Upper lobe of left lung (tissue), 6 donors: Measurements from ENCODE around the gene NELFB. TPM values are rescaled to one million over a fixed set of nuclear protein-coding genes. Genes with fewer than 3 reads are reported as not detected.

ENCODE experiments used
- ATAC-seq, 2 donors: fragments of 200-7000 bp; cut with Tn5 transposase; one replicate each; pipeline ENCODE4 v1.9.1; 2022; ENCODE audit warnings: mild to moderate bottlenecking in 2 of 2, moderate library complexity in 2 of 2; ENCODE audit not compliant: low FRiP score in 2 of 2
- DNase-seq, 2 donors: peaks; one replicate each; pipeline ENCODE4 v3.0.0-alpha.2; 2019 to 2020
- H3K27ac ChIP-seq, 4 donors: fragments of 200-600 bp; sonication (generic); one replicate each; pipeline ENCODE4 v1.5.1; 2016 to 2019
- H3K27me3 ChIP-seq, 4 donors: fragments of 200-600 bp; sonication (generic); one replicate each; pipeline ENCODE4 v1.5.1; 2017 to 2019
- H3K36me3 ChIP-seq, 4 donors: fragments of 200-600 bp; sonication (generic); one replicate each; pipeline ENCODE4 v1.5.1; 2016 to 2019
- H3K4me1 ChIP-seq, 4 donors: fragments of 200-600 bp; sonication (generic); one replicate each; pipeline ENCODE4 v1.5.1; 2018 to 2019
- H3K4me3 ChIP-seq, 4 donors: fragments of 200-600 bp; sonication (generic); one replicate each; pipeline ENCODE4 v1.5.1; 2017 to 2019; ENCODE audit warnings: mild to moderate bottlenecking in 2 of 4, moderate library complexity in 1 of 4
- H3K9me3 ChIP-seq, 4 donors: fragments of 200-600 bp; sonication (generic); one replicate each; pipeline ENCODE4 v1.5.1; 2018 to 2019
- EP300 ChIP-seq, 4 donors: sonication (generic); formaldehyde crosslinking; IDR thresholded peaks; one replicate each; pipeline ENCODE4 v1.5.1; 2017; ENCODE audit warnings: antibody characterized with exemption in 4 of 4, control low read depth in 2 of 4
- POLR2A ChIP-seq, 4 donors: fragments of 450-650 bp; IDR thresholded peaks; one replicate each; pipeline ENCODE4 v1.5.1; 2016 to 2017; ENCODE audit warnings: antibody characterized with exemption in 4 of 4, mild to moderate bottlenecking in 2 of 4
- POLR2AphosphoS5 ChIP-seq, 2 donors: sonication (generic); formaldehyde crosslinking; IDR thresholded peaks; one replicate each; pipeline ENCODE4 v1.5.1; 2017; ENCODE audit warnings: antibody characterized with exemption in 2 of 2
- WGBS, 2 donors: methylation state at CpG; one replicate each; pipeline ENCODE4 v1.1.5; 2017 to 2018; 5-methylcytosine and 5-hydroxymethylcytosine counted together
- total RNA-seq, 6 donors: library from RNA; depleted of rRNA in 4 of 6; stranded (reverse); fragments of >200 nt in 4 of 6; gene quantifications; one replicate each; pipeline versions ENCODE4 v1.1.0 to v1.2.1, GENCODE V29; 2016 to 2021
- TF ChIP-seq, protein P1 (sequence below), 6 experiments: fragments of 450-650 bp in 4 of 6; fragments of 200-600 bp in 2 of 6; sonication (generic) in 2 of 6; IDR thresholded peaks; one replicate each; pipeline ENCODE4 v1.5.1; 2016 to 2019; ENCODE audit warnings: antibody characterized with exemption in 6 of 6
- donor health status: DM: no; HTN: no; CAD: no; lungs with moderate emphysema.
- donor health status: DM: no; HTN: yes; CAD: no; lungs with severe emphysema.

NELFB gene
- total RNA-seq, 6 donors from 2014 or later = 31.8 to 55.6 (median 49.8) TPM

DNA sequence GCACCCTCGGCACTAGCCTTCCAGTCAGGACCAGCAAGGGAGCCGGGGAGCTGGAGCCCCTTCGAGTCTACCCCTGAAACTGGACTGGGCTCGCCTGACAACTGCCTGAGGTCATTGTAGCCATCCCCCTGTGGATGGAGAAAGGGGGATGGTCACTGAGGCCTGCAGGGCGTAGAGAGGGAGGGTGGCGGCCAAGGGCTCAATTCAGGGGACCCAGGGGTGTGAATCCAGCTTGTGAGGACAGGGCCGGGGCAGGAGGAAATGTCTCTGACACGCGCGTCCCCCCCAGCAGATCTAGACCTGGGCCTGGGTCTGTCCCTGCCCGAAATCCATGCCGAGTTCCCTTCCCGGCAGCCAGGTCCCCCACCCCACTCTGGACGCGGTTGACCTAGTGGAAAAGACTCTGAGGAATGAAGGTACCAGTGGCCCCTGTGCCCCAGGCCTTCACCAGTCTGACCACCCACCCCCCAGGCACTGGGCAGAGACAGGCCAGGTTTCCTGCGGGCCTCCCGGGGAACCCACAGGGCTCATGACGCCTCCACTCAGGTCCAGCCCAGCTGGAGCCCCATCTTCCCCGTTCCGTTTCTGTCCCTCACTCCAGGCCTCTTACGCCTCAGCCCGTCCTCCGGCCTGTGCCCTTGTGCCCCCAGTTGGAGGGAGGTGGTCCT is 23.6 kb upstream of the NELFB start:
- WGBS, 2 donors = 87 to 89% methylated on average over 15 to 19 of the region's 23 CpGs
- H3K36me3 ChIP-seq = no peaks in the 10 kb centered on the region
- ATAC-seq = no peak

DNA sequence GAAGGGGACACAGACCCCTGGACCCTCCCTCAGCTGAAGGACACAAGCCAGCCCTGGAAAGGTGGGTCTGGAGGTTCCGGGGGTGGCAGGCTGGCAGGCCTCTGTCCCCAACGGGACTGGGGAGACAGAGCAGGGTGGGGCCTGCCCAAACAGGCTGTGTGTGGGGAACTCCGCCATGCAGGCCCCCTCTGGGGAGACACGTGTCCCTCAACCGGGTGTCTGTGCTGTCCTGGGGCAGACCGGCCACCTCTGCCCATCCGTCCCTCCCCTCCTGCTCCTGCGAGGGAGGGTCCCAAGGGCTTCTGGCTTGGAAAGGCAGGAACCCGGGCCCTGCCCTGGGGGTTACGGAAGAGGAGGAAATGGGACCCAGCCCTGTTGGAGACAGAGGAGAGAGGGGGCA is 23.0 kb upstream of the NELFB start:
- DNase-seq = peak in 1 of 2 donors; percentile 56
- Histone ChIP-seq H3K4me1 (peaks cover 14 to 31% (median 26%) of the 10 kb centered on the region in 4 donors), H3K27ac (no peak overlapping the region), H3K36me3 (no peaks in the 10 kb centered on the region), H3K27me3 (peaks cover 0 to 34% (median 4%) of the 10 kb centered on the region in 4 donors), H3K4me3 (no peak overlapping the region), H3K9me3 (no peaks in the 10 kb centered on the region)
- 61 to 80% methylated on average over 2 to 10 of the region's 10 CpGs for WGBS, 2 donors
- ATAC-seq = no peak
- TF ChIP-seq, protein P1, sequence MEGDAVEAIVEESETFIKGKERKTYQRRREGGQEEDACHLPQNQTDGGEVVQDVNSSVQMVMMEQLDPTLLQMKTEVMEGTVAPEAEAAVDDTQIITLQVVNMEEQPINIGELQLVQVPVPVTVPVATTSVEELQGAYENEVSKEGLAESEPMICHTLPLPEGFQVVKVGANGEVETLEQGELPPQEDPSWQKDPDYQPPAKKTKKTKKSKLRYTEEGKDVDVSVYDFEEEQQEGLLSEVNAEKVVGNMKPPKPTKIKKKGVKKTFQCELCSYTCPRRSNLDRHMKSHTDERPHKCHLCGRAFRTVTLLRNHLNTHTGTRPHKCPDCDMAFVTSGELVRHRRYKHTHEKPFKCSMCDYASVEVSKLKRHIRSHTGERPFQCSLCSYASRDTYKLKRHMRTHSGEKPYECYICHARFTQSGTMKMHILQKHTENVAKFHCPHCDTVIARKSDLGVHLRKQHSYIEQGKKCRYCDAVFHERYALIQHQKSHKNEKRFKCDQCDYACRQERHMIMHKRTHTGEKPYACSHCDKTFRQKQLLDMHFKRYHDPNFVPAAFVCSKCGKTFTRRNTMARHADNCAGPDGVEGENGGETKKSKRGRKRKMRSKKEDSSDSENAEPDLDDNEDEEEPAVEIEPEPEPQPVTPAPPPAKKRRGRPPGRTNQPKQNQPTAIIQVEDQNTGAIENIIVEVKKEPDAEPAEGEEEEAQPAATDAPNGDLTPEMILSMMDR (IDR thresholded peaks at IDR 0.05) = no peak
- TF ChIP-seq EP300 (IDR thresholded peaks at IDR 0.05) = no peak
- TF ChIP-seq POLR2AphosphoS5 (IDR thresholded peaks at IDR 0.05) = no peak
- TF ChIP-seq POLR2A (IDR thresholded peaks at IDR 0.05) = no peak

More for the DNA sequence above, 23.6 kb upstream of the NELFB start:
- H3K27ac ChIP-seq = no peak overlapping the region
- peak in 1 of 2 donors; percentile 52 for DNase-seq
- TF ChIP-seq POLR2AphosphoS5 (IDR thresholded peaks at IDR 0.05) (no peak), EP300 (IDR thresholded peaks at IDR 0.05) (no peak), POLR2A (IDR thresholded peaks at IDR 0.05) (no peak)
- TF ChIP-seq, protein P1 (IDR thresholded peaks at IDR 0.05) = no peak
- no peaks in the 10 kb centered on the region for H3K9me3 ChIP-seq
- H3K4me3 ChIP-seq = no peak overlapping the region
- H3K27me3 ChIP-seq = peaks cover 0 to 34% (median 4%) of the 10 kb centered on the region in 4 donors
- H3K4me1 ChIP-seq = peaks cover 8 to 31% (median 25%) of the 10 kb centered on the region in 4 donors

DNA sequence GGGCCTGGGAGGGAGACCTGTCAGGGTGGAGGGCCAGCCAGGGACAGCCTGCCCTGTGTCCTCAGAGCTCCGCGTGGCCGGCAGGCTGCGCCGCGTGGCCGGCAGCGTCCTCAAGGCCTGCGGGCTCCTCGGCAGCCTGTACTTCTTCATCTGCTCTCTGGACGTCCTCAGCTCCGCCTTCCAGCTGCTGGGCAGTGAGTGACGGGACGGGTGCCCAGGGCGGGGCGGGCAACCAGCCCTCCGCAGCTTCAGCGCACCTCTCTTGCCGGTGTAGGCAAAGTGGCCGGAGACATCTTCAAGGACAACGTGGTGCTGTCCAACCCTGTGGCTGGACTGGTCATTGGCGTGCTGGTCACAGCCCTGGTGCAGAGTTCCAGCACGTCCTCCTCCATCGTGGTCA is 22.6 kb upstream of the NELFB start:
- Histone ChIP-seq H3K4me1 (peaks cover 14 to 31% (median 24%) of the 10 kb centered on the region in 4 donors), H3K9me3 (no peaks in the 10 kb centered on the region), H3K27ac (no peak overlapping the region), H3K4me3 (no peak overlapping the region), H3K36me3 (no peaks in the 10 kb centered on the region), H3K27me3 (peaks cover 0 to 34% (median 4%) of the 10 kb centered on the region in 4 donors)
- TF ChIP-seq, protein P1 (IDR thresholded peaks at IDR 0.05) = no peak
- TF ChIP-seq EP300 (IDR thresholded peaks at IDR 0.05) = no peak
- TF ChIP-seq POLR2AphosphoS5 (IDR thresholded peaks at IDR 0.05) = no peak
- TF ChIP-seq POLR2A (IDR thresholded peaks at IDR 0.05) = no peak
- DNase-seq = peak in 1 of 2 donors; percentile 74
- 71 to 72% methylated on average over 13 to 24 of the region's 24 CpGs for WGBS, 2 donors
- ATAC-seq = no peak

GRCh38 chr9:137233143-137233980 is 21.8 kb upstream of the NELFB start:
- Histone ChIP-seq H3K4me1 (peaks cover 14 to 30% (median 17%) of the 10 kb centered on the region in 4 donors), H3K27me3 (peaks cover 0 to 34% (median 4%) of the 10 kb centered on the region in 4 donors), H3K36me3 (no peaks in the 10 kb centered on the region), H3K9me3 (no peaks in the 10 kb centered on the region), H3K27ac (no peak overlapping the region), H3K4me3 (no peak overlapping the region)
- TF ChIP-seq POLR2A (IDR thresholded peaks at IDR 0.05) (no peak), POLR2AphosphoS5 (IDR thresholded peaks at IDR 0.05) (no peak), EP300 (IDR thresholded peaks at IDR 0.05) (no peak)
- TF ChIP-seq, protein P1 (IDR thresholded peaks at IDR 0.05) = no peak
- WGBS, 2 donors = 78 to 80% methylated on average over 1 to 32 of the region's 40 CpGs
- DNase-seq = no peak
- ATAC-seq = no peak
